Esophagus squamous epithelium (tissue), 4 donors: ENCODE measurements around the gene SPP1.

Experiments used
- CTCF ChIP-seq, 6 experiments: fragments of 450-650 bp in 4 of 6; fragments of 200-600 bp in 2 of 6; sonication (generic) in 2 of 6; IDR thresholded peaks; one replicate each; pipeline ENCODE4 v1.5.1; 2016 to 2019; ENCODE audit warnings: antibody characterized with exemption in 6 of 6, mild to moderate bottlenecking in 4 of 6, moderate library complexity in 4 of 6
- POLR2A ChIP-seq, 4 donors: fragments of 450-650 bp; IDR thresholded peaks; one replicate each; pipeline ENCODE4 v1.6.1; 2017; ENCODE audit warnings: antibody characterized with exemption in 4 of 4, mild to moderate bottlenecking in 4 of 4, moderate library complexity in 3 of 4

DNA sequence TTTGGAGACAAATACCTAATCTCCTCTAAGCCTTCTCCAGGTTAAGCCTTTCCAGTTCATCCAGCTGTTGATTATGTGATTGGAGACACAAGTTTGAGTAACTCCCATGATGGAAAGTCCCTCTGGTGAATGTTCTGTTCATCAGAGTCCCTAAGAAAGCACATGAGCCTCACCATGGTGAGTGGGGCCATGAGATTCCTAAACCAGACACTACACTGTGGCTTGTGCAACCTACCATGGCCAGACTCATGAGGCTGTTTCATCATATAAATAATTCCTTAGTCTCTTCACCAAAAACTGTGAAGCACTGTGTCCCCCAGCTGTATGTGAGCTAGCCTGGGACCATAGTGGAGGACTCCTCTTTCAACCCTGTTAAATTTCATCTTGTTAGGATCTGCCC lies 46.3 kb downstream of the SPP1 start:
- TF ChIP-seq CTCF (IDR thresholded peaks at IDR 0.05) (no peak), POLR2A (IDR thresholded peaks at IDR 0.05) (no peak)
